IMR-90 (cell line): ENCODE measurements around the gene SYNM. TPM values are rescaled to one million over a fixed set of nuclear protein-coding genes. Genes with fewer than 3 reads are reported as not detected.

Source experiments
- ATAC-seq: fragments of 200-7000 bp; cut with Tn5 transposase; 2 replicates; pipeline ENCODE4 v1.9.1; 2020; ENCODE audit warnings: low read depth, mild to moderate bottlenecking, moderate library complexity
- BruUV-seq: library from RNA; stranded (reverse); fragments of 400-500 nt; replicated peaks from 2 replicates; lab custom pipeline; 2021; lab: Mats Ljungman, UMichigan
- CTCF ChIA-PET: fragments of 300-600 bp; formaldehyde crosslinking; extraction: SDS; loops from one replicate; lab custom pipeline; 2021; ENCODE audit warnings: antibody characterized with exemption; lab: Yijun Ruan, JAX
- POLR2A ChIA-PET: fragments of 300-600 bp; sonication (Branson Sonifier 250); formaldehyde crosslinking; loops from one replicate; lab custom pipeline; 2022; ENCODE audit warnings: antibody characterized with exemption; ENCODE audit not compliant: unreplicated experiment; lab: Charles Lee
- DNase-seq: peaks from one replicate; pipeline ENCODE4 v3.0.0; 2013
- H2AFZ ChIP-seq: replicated peaks from 2 replicates; pipeline ENCODE3; 2013; ENCODE audit warnings: low read length, mild to moderate bottlenecking; ENCODE audit not compliant: poor library complexity
- H2AK5ac ChIP-seq: 2 replicates; pipeline ENCODE4 v1.6.1; 2013; ENCODE audit warnings: low read depth, low read length, inconsistent platforms
- H2AK9ac ChIP-seq: replicated peaks from 2 replicates; pipeline ENCODE3; 2013; ENCODE audit warnings: mild to moderate bottlenecking, low read depth, low read length, moderate library complexity; ENCODE audit not compliant: poor library complexity
- H2BK120ac ChIP-seq: 2 replicates; pipeline ENCODE4 v1.6.1; 2013; ENCODE audit warnings: low read depth, low read length, inconsistent platforms
- H2BK15ac ChIP-seq: 3 replicates; pipeline ENCODE4 v1.6.1; 2013; ENCODE audit warnings: low read depth, low read length, inconsistent platforms
- H2BK20ac ChIP-seq: 2 replicates; pipeline ENCODE4 v1.6.1; 2013; ENCODE audit warnings: low read depth, mild to moderate bottlenecking, inconsistent platforms, low read length, moderate library complexity
- H2BK5ac ChIP-seq: 2 replicates; pipeline ENCODE4 v1.6.1; 2013; ENCODE audit warnings: mild to moderate bottlenecking, low read depth, low read length, inconsistent platforms; ENCODE audit not compliant: poor library complexity, severe bottlenecking
- H3K14ac ChIP-seq: replicated peaks from 2 replicates; pipeline ENCODE4 v1.6.1; 2013; ENCODE audit warnings: low read depth, low read length, inconsistent platforms
- H3K18ac ChIP-seq: 2 replicates; pipeline ENCODE4 v1.6.1; 2013; ENCODE audit warnings: low read depth, low read length, control low read depth
- H3K23ac ChIP-seq: 2 replicates; pipeline ENCODE4 v1.6.1; 2013; ENCODE audit warnings: low read depth, low read length, inconsistent platforms
- H3K27ac ChIP-seq: 2 replicates; pipeline ENCODE4 v1.5.1; 2013; ENCODE audit warnings: mild to moderate bottlenecking, control low read depth, low read length; ENCODE audit not compliant: insufficient read depth
- H3K27me3 ChIP-seq: 2 replicates; pipeline ENCODE4 v1.6.1; 2013; ENCODE audit warnings: low read length; ENCODE audit not compliant: control insufficient read depth, insufficient read depth
- H3K36me3 ChIP-seq: 2 replicates; pipeline ENCODE4 v1.6.1; 2013; ENCODE audit warnings: low read length, mixed read lengths; ENCODE audit not compliant: control insufficient read depth, insufficient read depth
- H3K4ac ChIP-seq: 2 replicates; pipeline ENCODE4 v1.6.1; 2013; ENCODE audit warnings: low read depth, low read length, inconsistent platforms
- H3K4me1 ChIP-seq: 2 replicates; pipeline ENCODE4 v1.6.1; 2013; ENCODE audit warnings: low read length, mixed read lengths; ENCODE audit not compliant: control insufficient read depth, insufficient read depth
- H3K4me2 ChIP-seq: 2 replicates; pipeline ENCODE4 v1.6.1; 2013; ENCODE audit warnings: low read depth, mild to moderate bottlenecking, control low read depth, low read length, moderate library complexity
- H3K4me3 ChIP-seq: 2 replicates; pipeline ENCODE4 v1.5.1; 2013; ENCODE audit warnings: low read depth, mild to moderate bottlenecking, control low read depth, low read length, moderate library complexity; ENCODE audit not compliant: insufficient read depth
- H3K56ac ChIP-seq: 2 replicates; pipeline ENCODE4 v1.6.1; 2013; ENCODE audit warnings: low read length, inconsistent platforms; ENCODE audit not compliant: insufficient read depth; ENCODE audit errors: extremely low read depth
- H3K79me1 ChIP-seq, 2 experiments: 2 replicates each; pipeline ENCODE4 v1.6.1; 2013; ENCODE audit warnings: low read length in 2 of 2, inconsistent platforms in 1 of 2, low read depth in 1 of 2
- H3K9ac ChIP-seq: 2 replicates; pipeline ENCODE4 v1.6.1; 2013; ENCODE audit warnings: low read depth, low read length, control low read depth
- H3K9me1 ChIP-seq: 2 replicates; pipeline ENCODE4 v1.6.1; 2013; ENCODE audit warnings: low read length, inconsistent platforms; ENCODE audit not compliant: insufficient read depth
- H3K9me3 ChIP-seq: 2 replicates; pipeline ENCODE4 v1.6.1; 2013; ENCODE audit warnings: low read length; ENCODE audit not compliant: control insufficient read depth, insufficient read depth
- H4K20me1 ChIP-seq: 2 replicates; pipeline ENCODE4 v1.6.1; 2013; ENCODE audit warnings: low read length, inconsistent platforms; ENCODE audit not compliant: insufficient read depth
- H4K5ac ChIP-seq: 2 replicates; pipeline ENCODE4 v1.6.1; 2013; ENCODE audit warnings: mild to moderate bottlenecking, low read depth, low read length, control low read depth
- H4K8ac ChIP-seq, 2 experiments: 2 replicates each; pipeline ENCODE4 v1.6.1; 2013; ENCODE audit warnings: low read depth in 2 of 2, low read length in 2 of 2, control low read depth in 1 of 2, inconsistent platforms in 1 of 2
- H4K91ac ChIP-seq: 2 replicates; pipeline ENCODE4 v1.6.1; 2013; ENCODE audit warnings: low read depth, low read length, inconsistent platforms; ENCODE audit not compliant: insufficient read depth
- BHLHE40 ChIP-seq: fragments of 150-350 bp; IDR thresholded peaks from 2 replicates; pipeline ENCODE4 v1.6.1; 2016; ENCODE audit warnings: mild to moderate bottlenecking, low read depth, low read length
- CEBPB ChIP-seq: IDR thresholded peaks from 2 replicates; pipeline ENCODE4 v1.6.1; 2012; ENCODE audit warnings: low read depth, low read length, improper control_type of control experiment
- CHD1 ChIP-seq: IDR thresholded peaks from 2 replicates; pipeline ENCODE4 v1.6.1; 2012; ENCODE audit warnings: low read depth, low read length, improper control_type of control experiment
- CTCF ChIP-seq: conservative IDR thresholded peaks from 2 replicates; pipeline ENCODE4 v1.5.1; 2012; ENCODE audit warnings: mild to moderate bottlenecking, low read depth, low read length, improper control_type of control experiment
- ELK1 ChIP-seq: fragments of 150-350 bp; IDR thresholded peaks from 2 replicates; pipeline ENCODE4 v1.6.1; 2016; ENCODE audit warnings: low read depth, mild to moderate bottlenecking, low read length, moderate library complexity, borderline replicate concordance
- FOS ChIP-seq: fragments of 150-350 bp; IDR thresholded peaks from 2 replicates; pipeline ENCODE4 v1.6.1; 2016; ENCODE audit warnings: low read depth, low read length
- MAFK ChIP-seq: IDR thresholded peaks from 2 replicates; pipeline ENCODE4 v1.6.1; 2012; ENCODE audit warnings: low read depth, low read length, improper control_type of control experiment
- MAZ ChIP-seq: IDR thresholded peaks from 2 replicates; pipeline ENCODE4 v1.6.1; 2012; ENCODE audit warnings: low read depth, mild to moderate bottlenecking, low read length, improper control_type of control experiment, moderate library complexity, borderline replicate concordance
- MXI1 ChIP-seq: IDR thresholded peaks from 2 replicates; pipeline ENCODE4 v1.6.1; 2012; ENCODE audit warnings: low read depth, mild to moderate bottlenecking, low read length, moderate library complexity, borderline replicate concordance
- NFE2L2 ChIP-seq: fragments of 150-350 bp; IDR thresholded peaks from 2 replicates; pipeline ENCODE4 v1.6.1; 2016; ENCODE audit warnings: low read depth, mild to moderate bottlenecking, low read length
- POLR2A ChIP-seq: IDR thresholded peaks from 2 replicates; pipeline ENCODE4 v1.6.1; 2012; ENCODE audit warnings: mild to moderate bottlenecking, low read depth, low read length
- RAD21 ChIP-seq: IDR thresholded peaks from 2 replicates; pipeline ENCODE4 v1.6.1; 2012; ENCODE audit warnings: low read length, improper control_type of control experiment
- RCOR1 ChIP-seq: IDR thresholded peaks from 2 replicates; pipeline ENCODE4 v1.6.1; 2012; ENCODE audit warnings: mild to moderate bottlenecking, low read length, improper control_type of control experiment; ENCODE audit not compliant: insufficient replicate concordance
- RFX5 ChIP-seq: IDR thresholded peaks from 2 replicates; pipeline ENCODE4 v1.8.0; 2012; ENCODE audit warnings: low read depth, mild to moderate bottlenecking, low read length, moderate library complexity
- SMC3 ChIP-seq: fragments of 150-350 bp; IDR thresholded peaks from 2 replicates; pipeline ENCODE4 v1.6.1; 2016; ENCODE audit warnings: low read depth, mild to moderate bottlenecking, antibody characterized with exemption, low read length, moderate library complexity
- USF2 ChIP-seq: fragments of 150-350 bp; IDR thresholded peaks from 2 replicates; pipeline ENCODE4 v1.6.1; 2017; ENCODE audit warnings: mild to moderate bottlenecking, antibody characterized with exemption, low read length, low read depth
- WGBS, 2 experiments: methylation state at CpG; one replicate each; pipeline versions ENCODE4 v1.1.5 to v1.1.7; 2013; ENCODE audit warnings: missing lambda C conversion rate in 2 of 2; ENCODE audit not compliant: insufficient read length in 1 of 2; ENCODE audit errors: extremely low coverage in 2 of 2; 5-methylcytosine and 5-hydroxymethylcytosine counted together
- dilution Hi-C: fragments of 300-500 bp; cut with HindIII; formaldehyde crosslinking; loops from one replicate; pipeline ENCODE4 v1.14.3; 2018; ENCODE audit warnings: low sequenced_read_pairs; ENCODE audit not compliant: unreplicated experiment
- in situ Hi-C: fragments of 300-500 bp; cut with MboI; formaldehyde crosslinking; loops from 3 replicates; pipeline ENCODE4 v1.14.3; 2019; ENCODE audit warnings: low sequenced_read_pairs, inconsistent platforms, mixed read lengths
- intact Hi-C: fragments of 100-400 bp; cut with micrococcal nuclease; formaldehyde crosslinking; loops from 2 replicates; pipeline ENCODE4 v1.10.0; 2022
- polyA plus RNA-seq, 3 experiments: library from polyadenylated mRNA; depleted of rRNA; stranded (reverse); fragments of >200 nt; gene quantifications; 2 replicates each; pipeline ENCODE4 v1.2.3, GENCODE V29; 2012; ENCODE audit warnings: low replicate concordance in 1 of 3
- total RNA-seq: library from RNA; depleted of rRNA; stranded (reverse); fragments of >200 nt; gene quantifications from 2 replicates; pipeline ENCODE4 v1.2.3, GENCODE V29; 2012

SYNM gene
- total and polyA plus RNA-seq, 2 of the 4 experiments (the other 2 are of a cell fraction) = 2.1 to 3.4 TPM

GRCh38 chr15:99137111-99137546, 32.2 kb downstream of the SYNM start:
- CTCF ChIA-PET = no interaction called here
- WGBS, 2 experiments = 88% methylated on average over 4 of the region's 13 CpGs; no CpG with 5 or more reads in 1 of the 2 experiments
- no peak overlapping the region for H3K18ac ChIP-seq
- intact Hi-C loops (no loop called here), dilution Hi-C loops (no loop called here), in situ Hi-C loops (no loop called here)
- H2BK15ac ChIP-seq = no peak overlapping the region
- no peak overlapping the region for H3K9ac ChIP-seq
- H3K4me1 ChIP-seq = peaks cover 8% of the 10 kb centered on the region
- no peak overlapping the region for H3K14ac ChIP-seq
- H4K20me1 ChIP-seq = peaks cover 4% of the 10 kb centered on the region; the same call in 1 of the 2 replicates
- H3K79me1 ChIP-seq = peaks cover 0 to 26% of the 10 kb centered on the region in 2 experiments; a peak in 2 of 4 replicates
- H3K9me1 ChIP-seq = peaks cover 26% of the 10 kb centered on the region
- H2BK20ac ChIP-seq = no peak overlapping the region
- no peak overlapping the region for H2AK5ac ChIP-seq
- H2BK5ac ChIP-seq = no peak overlapping the region
- H3K27ac ChIP-seq = no peak overlapping the region
- no peaks in the 10 kb centered on the region for H3K9me3 ChIP-seq
- no peaks in the 10 kb centered on the region for H3K27me3 ChIP-seq
- no peak overlapping the region for H3K4ac ChIP-seq
- TF ChIP-seq BHLHE40 (no peak), POLR2A (no peak), RAD21 (no peak), CTCF (no peak), SMC3 (no peak), USF2 (no peak), NFE2L2 (no peak), CHD1 (no peak), CEBPB (no peak), MAFK (no peak), FOS (no peak), MXI1 (no peak), ELK1 (no peak), MAZ (no peak), RCOR1 (no peak), RFX5 (no peak)
- BruUV-seq = no TSS peak
- no peak for DNase-seq
- H3K36me3 ChIP-seq = peaks cover 13% of the 10 kb centered on the region
- POLR2A ChIA-PET = no interaction called here
- ATAC-seq = no peak
- H3K23ac ChIP-seq = no peak overlapping the region
- no peak overlapping the region for H4K91ac ChIP-seq
- no peak overlapping the region for H4K8ac ChIP-seq
- no peak overlapping the region for H3K56ac ChIP-seq
- no peak overlapping the region for H2AK9ac ChIP-seq
- H3K4me3 ChIP-seq = no peak overlapping the region
- no peak overlapping the region for H3K4me2 ChIP-seq
- no peak overlapping the region for H2AFZ ChIP-seq
- no peak overlapping the region for H4K5ac ChIP-seq
- no peak overlapping the region for H2BK120ac ChIP-seq
